HG02759 (cell line): ENCODE results near the gene CCDC28B.

ENCODE experiments used
- ATAC-seq: cut with Tn5 transposase; IDR thresholded peaks from one replicate; pipeline ENCODE4 v1.9.1; 2021; ENCODE audit warnings: mild to moderate bottlenecking, moderate library complexity; ENCODE audit not compliant: unreplicated experiment

CCDC28B gene

DNA sequence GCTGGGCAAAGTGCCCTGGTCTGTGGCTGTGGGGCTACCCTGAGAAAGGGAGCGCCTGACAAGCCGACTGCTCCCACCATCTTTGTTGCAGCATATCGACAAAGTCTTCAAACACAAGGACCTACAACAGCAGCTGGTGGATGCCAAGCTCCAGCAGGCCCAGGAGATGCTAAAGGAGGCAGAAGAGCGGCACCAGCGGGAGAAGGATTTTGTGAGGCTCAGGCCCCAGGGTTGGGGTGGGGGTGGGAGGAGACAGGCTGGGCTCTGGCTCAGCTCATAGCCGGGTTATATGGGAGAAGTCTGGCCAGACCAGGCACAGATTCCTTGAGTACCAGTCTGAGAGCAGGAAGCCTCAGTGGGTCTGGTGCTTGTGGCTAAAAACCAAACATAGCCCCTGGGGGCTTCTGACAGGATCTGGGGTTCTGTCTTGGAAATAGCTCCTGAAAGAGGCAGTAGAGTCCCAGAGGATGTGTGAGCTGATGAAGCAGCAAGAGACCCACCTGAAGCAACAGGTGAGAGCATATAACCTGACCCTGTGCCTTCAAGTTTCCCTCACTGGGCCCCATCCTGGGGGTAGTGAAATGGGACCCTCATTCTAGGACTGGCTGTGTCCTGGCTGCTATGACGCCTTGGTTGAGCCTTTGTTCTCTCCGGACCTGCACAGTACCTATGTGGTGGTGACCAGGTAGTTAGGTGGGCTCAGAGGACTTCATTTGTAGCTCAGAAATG is 8.0 kb upstream of the CCDC28B start:
- ATAC-seq: no peak

GRCh38 chr1:32194984-32195383 is 5.4 kb upstream of the CCDC28B start:
- no peak for ATAC-seq

DNA sequence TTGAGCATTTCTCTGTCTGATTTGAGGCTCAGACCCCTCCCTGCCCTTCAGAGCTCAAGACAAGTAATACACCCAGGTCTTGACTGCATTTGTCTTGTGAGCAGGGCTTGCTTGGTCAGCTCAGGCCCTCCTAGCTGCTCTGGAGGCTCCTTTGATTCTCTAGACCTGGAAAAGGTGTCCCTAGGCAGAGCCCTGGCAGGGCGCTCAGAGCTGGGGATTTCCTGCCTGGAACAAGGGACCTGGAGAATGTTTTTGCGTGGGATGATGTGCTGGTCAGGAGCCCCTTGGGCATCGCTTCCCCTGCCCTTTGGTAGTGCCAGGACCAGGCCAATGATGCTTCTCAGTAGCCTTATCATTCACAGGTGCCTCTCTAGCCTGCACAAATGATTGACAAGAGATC is 4.9 kb upstream of the CCDC28B start:
- no peak for ATAC-seq

GRCh38 chr1:32195972-32196823 is 4.2 kb upstream of the CCDC28B start:
- ATAC-seq: no peak

DNA sequence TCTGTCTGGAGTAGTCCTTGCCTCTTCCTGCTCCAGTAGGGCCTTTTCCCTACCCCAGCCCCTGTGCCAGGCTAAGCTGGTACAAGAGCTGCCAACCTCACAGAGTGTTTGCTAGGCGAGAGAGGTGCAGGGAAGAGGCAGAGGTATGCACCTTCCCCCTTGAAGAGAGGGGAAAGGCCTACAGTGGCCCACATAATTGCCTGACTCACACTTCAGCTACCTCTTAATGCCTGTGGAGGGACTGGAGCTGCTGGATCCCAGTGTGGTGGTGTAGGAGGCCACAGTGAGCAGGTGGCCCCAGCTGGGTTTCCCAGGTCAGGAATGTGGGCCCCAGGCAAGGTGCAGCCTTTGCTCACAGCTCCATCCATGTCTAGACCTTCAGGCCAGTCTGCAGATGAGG is 3.3 kb upstream of the CCDC28B start:
- no peak for ATAC-seq

DNA sequence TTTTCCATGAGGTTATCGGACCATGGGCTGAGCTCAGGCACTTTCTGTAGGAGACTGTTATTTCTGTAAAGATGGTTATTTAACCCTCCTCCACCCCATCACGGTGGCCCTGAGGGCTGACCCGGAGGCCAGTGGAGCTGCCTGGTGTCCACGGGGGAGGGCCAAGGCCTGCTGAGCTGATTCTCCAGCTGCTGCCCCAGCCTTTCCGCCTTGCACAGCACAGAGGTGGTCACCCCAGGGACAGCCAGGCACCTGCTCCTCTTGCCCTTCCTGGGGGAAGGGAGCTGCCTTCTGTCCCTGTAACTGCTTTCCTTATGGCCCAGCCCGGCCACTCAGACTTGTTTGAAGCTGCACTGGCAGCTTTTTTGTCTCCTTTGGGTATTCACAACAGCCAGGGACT is 2.6 kb upstream of the CCDC28B start:
- ATAC-seq: no peak

- ATAC-seq: no peak
Observed at GRCh38 chr1:32198237-32199042, 2.0 kb upstream of the CCDC28B start.

GRCh38 chr1:32199043-32199716 is 1.2 kb upstream of the CCDC28B start:
- no peak for ATAC-seq

DNA sequence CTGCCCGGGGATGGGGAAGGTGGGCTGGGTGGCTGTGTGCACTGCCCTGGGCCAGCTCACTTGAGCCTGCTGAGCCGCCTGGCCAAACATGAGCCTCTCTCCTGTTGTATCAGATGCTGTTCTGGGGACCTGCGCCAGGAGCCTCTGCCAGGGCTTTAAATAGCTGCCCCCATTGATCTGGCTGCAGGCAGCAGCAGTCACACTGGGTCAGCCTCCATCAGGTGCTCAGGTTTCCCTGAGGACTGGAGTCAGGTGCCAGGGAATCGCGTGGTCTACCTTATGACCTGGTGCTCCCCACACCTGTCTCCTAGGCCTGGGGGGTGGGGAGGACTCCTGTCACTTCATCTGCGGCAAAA is 700 bp upstream of the CCDC28B start:
- ATAC-seq: no peak

- ATAC-seq: peak; percentile 43
Observed at GRCh38 chr1:32201011-32201855, 838 bp downstream of the CCDC28B start.

DNA sequence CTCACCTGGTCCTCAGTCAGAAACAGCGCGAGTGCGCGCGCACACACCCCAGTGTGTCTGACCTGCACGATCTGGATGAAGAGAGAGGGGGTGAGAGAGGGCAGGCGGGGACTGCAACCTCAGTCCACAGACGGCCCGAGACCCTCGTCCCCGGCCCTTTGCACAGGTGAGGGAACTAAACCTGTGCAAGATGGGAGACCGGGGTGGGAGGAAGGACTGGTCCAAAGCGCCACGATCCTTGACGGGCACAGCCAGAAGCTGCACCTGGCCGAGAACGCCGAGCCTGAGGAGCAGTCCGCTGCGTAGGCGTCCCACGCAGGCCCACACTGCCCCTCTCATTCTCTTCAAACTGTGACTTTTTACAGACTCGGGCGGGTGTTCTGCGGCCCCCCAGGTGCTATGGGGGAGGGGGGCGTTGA is 4.6 kb downstream of the CCDC28B start:
- no peak for ATAC-seq

DNA sequence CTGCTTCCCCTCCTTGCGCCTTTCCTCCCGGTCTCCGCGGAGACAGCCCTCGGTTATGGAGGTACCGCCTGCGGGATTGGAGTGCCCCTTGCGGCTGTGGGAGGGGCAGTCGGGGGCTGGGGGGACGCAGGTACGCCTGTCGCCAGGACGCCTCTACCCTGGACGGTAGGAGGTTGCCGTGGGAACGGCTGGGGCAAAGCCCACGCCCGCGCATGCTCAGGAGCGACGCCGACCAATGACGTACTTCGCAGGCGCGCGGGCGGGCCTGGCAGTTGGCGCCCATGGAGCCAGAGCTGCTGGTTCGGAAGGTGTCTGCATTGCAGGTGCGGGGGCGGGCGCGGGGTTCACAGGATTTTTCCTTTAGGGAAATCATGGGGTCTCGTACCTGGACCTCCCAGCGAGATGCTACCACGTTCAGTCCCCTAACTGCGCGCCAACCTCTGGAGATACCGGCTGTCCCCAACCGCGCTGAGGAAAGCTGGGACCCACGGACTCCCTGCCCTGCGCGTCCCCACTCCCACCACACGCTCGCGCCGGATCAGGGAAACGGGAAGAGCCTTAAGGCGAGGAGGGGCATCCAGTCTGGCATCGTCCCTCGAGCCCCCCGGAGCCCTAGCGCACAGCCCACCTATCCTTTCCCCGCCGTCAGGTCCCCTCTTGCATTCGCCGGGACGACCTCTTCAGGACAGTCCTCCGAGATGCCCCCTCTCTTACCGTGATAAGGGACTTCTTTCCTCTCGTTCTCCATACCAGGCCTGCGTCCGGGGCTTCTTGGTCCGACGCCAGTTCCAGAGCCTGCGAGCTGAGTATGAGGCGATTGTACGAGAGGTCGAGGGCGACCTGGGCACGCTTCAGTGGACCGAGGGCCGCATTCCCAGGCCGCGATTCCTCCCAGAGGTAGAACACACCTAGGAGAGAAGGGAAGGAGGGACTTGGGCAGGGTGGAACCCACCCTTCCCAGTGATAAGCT is 5.3 kb downstream of the CCDC28B start, which contains the start of gene IQCC:
IQCC (plus strand) TSS at position 271 of the 970 bp plus-strand sequence; CDS start at position 282, 11 bp downstream.
- ATAC-seq: peak; percentile 65

- no peak for ATAC-seq
Observed at GRCh38 chr1:32208469-32208868, 8.1 kb downstream of the CCDC28B start.

- ATAC-seq: no peak
Observed at GRCh38 chr1:32208891-32209328, 8.5 kb downstream of the CCDC28B start, which contains the start of gene DCDC2B. TSS of gene DCDC2B (plus strand) at chr1:32209089. CDS start at chr1:32209094, 5 bp downstream.

- ATAC-seq: peak; percentile 39
Observed at GRCh38 chr1:32215629-32216480, 15.5 kb downstream of the CCDC28B start.

- ATAC-seq: no peak
Observed at GRCh38 chr1:32216566-32216965, 16.2 kb downstream of the CCDC28B start.

DNA sequence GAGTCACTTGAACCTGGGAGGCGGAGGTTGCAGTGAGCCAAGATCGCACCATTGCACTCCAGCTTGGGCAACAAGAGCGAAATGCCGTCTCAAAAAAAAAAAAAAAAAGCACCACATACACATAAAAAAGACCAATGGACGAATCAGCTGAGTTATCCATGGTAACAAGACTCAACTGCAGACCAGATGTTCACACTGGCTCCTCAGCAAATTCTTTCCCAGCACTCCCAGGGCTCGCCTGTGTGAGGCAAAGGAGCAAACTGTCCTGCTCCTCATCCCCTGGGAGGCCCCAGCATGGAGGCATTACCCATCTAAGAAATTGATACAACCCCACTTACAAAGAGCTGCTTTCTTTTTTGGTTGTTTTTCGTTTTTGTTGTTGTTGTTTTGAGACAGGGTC is 18.6 kb downstream of the CCDC28B start:
- no peak for ATAC-seq
